HG02840 (cell line): Measurements from ENCODE around the gene CDRT4.

Experiments
- ATAC-seq: cut with Tn5 transposase; IDR thresholded peaks from one replicate; pipeline ENCODE4 v1.9.1; 2021; ENCODE audit warnings: mild to moderate bottlenecking, moderate library complexity, moderate number of reproducible peaks; ENCODE audit not compliant: unreplicated experiment, low FRiP score

Gene CDRT4

DNA sequence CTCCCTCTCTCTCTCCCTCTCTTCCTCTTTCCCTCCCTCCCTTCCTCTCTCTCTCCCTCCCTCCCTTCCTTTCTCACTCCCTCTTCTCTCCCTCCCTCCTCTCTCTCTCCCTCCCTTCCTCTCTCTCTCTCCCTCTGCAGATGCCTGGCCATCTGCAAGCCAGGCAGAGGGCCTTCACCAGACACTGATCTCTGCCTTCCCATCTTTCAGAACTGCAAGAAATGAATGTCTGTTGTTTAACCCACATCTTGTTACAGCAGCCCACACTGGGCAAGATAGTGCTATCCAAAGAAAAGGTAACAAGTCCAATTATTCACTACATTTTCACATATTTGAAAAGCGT, 26.2 kb upstream of the CDRT4 start:
- ATAC-seq = no peak

DNA sequence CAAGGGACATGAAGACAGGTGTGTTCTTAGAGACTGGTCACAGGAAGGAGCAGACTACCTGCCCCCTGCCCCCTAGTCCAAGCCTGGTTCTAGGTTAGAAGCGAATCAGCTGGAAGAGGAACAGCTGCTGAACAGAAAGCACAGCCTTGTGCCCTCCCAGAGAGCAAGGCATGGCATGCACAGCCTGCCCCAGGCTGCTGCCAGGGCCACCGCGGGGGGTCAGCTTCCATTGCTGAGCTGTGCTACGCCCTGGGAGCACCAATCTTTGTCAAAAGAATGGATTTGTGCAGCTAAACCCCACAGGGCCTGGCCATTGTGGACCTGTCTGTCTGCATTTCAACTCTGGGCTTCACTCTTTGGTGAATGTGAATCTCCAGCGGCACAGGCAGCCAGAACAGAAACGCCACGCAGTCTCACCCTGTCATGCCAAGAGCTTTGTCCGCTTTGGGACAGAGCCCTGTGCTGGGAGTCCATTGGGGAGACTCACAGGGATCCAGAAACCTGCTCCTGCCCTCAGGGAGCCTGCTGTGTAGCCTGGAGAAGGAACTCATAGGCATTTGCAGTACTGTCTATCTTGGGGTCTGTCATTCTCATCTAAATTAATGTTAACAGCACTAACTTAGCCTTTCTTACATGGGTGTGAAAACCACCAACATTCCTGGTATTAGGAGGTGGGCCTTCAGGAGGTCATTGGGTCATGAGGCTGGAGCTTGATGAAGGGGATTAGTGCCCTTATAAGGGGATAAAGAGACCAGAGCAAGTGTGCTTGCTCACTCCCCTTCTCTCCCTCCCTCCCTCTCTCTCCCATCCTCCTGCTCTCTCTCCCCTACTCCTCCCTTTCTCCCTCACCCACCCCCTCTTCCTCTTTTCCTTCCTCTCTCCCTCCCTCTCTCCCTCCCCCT, 25.6 kb upstream of the CDRT4 start:
- ATAC-seq = no peak

DNA sequence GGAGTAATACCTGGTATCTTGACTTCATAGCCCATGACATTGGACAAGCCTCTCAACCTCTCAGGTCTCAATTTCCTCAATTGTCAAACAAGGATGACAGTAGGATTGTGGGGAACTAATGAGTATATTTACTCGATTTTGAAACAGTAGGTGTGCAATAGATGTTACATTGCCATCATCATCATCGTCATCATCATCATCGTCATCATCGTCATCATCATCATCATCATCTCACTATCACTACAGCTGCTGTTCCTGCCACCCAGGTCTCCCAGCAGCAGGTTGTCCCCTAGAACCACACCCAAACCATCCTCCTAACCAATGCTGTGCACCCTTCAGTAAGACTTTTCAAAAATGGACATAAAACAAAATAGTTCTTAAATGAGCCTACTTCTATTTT, 24.8 kb upstream of the CDRT4 start:
- no peak for ATAC-seq

DNA sequence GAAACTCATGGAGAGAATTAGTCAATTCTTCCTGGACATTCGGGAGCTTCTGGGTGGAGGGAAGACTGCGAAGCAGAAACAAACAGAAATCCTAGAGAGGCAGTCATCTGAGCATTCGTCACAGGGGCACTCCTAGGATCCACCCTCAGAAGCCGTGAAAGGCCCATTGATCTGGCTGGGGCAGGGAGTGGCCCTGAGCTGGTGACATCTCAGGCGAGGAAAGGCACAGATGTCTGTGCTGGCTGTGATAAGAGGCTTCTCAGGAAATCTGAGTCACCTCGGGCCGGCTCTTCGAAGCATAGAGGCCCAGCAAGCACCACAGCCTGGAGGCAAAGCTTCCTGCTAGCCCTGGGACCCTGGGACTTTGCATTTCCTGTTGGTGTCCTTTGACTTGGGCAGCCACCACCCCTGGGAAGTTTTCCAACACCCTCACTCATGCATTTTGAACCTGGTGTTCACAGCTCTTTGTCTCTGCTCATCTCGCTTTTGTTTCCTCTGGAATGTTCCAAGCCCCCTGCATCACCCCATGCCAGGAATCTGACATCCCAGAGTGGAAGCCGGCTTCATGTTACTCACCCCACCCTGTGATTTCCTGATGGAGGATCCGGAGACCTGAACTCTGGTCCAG, 23.3 kb upstream of the CDRT4 start:
- no peak for ATAC-seq

DNA sequence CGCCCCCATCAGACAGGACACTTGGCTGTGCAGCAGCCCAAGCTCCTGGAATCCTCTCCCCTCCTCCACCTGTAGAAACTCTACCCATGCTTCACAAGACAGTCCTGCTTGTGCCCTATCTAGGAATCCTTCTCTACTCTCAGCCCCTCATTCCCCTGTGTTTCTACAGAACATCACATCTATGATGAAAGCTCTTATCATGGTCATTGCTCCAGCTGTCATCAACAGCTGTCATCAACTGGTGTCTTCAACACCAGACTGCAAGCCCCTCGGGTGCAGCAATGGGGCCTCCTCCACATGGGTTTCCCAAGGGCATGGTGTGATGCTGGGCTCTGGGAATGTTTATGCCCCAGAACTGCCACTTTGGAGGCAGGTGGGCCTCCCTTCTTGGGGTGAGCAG, 21.1 kb upstream of the CDRT4 start:
- ATAC-seq = no peak

DNA sequence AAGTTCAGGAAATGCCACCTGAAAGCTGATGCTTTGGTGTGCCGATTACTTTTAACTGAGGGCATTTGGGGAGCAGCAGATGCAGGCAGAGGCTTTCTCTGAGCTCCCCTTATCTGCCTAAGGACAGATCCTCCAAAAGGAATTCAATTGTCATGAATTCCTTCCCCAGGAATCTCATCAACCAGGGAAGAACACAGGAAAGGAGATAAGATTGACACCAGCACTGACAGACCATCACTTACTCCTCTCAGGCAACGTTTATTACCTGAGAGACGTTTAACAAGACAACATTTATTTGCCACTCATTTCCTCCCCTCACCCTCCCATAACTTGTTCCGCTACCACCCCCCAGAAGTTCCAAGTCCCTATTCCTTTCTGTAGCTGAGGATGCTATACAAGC, 17.6 kb upstream of the CDRT4 start:
- no peak for ATAC-seq

DNA sequence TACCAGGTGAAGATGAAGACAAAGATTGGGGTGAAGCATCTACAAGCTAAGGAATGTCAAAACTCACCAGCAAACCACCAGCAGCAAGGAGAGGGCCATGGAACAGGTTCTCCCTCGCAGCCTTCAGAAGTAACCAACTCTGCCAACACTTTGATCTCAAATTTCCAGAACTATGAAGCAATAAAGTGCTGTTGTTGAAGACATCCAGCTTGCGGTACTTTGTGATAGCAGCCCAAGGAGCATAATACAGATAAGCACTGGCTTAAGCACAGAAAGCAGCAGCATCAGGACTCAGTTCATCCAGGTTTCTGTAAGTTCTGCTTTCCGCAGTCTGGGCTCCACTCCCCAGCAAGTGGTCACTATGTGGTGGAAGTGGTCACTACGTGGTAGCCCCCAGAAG, 16.0 kb upstream of the CDRT4 start:
- ATAC-seq = no peak

DNA sequence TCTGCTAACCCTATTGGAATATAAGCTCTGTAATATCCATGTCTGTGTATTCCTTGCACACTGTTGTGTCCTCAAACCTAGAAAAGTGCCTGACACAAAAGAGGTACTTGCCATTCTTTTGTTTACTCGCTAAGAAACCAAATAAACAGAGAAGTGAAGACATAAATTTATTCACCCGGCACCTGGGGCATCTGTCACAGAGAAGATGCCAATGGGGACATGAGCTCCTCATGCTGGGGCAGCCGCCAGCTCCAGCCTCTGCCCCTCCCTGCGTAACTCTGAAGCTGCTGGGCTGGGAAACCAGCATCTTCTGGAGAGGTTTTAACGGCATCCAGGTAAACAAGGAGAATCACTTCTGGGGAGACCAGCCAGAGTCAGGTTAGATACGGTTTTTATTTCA, 15.1 kb upstream of the CDRT4 start:
- ATAC-seq = no peak

DNA sequence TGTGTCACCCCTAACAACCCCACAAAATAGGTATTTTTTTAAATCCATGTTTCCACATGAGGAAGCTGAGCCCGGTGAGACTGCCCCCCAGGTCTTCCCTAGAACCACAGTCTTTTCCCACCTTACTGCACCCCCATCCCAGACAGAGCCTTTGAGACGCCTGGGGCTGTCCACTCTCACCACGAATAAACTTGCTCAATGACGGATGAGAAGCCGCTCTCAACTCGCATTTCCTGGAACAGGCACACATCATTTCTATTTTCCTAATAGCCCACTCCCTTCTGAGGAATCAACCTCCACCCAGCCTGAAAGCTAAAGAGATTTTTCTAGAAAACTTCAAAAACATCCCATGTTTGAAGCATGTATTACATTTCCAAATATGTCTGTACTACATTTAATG, 14.1 kb upstream of the CDRT4 start:
- no peak for ATAC-seq

DNA sequence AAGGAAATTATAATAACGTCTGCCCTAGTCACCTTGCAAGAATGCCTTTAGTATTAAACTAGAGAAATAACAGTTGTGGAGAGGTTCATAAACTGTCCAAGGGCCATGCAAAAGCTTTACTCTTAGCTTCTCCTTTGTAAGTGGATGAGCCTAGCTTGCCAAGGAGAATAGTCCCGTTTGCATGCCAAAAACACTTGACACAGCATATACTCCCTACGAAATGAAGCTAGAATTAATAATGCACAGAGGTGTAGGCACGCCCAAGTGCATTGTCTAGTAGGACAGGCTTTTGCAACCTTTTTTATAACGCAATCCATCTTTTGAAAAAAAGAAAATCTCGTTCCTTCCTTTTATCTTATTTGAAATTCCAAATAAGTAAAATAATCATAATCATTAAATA, 12.8 kb upstream of the CDRT4 start:
- no peak for ATAC-seq

DNA sequence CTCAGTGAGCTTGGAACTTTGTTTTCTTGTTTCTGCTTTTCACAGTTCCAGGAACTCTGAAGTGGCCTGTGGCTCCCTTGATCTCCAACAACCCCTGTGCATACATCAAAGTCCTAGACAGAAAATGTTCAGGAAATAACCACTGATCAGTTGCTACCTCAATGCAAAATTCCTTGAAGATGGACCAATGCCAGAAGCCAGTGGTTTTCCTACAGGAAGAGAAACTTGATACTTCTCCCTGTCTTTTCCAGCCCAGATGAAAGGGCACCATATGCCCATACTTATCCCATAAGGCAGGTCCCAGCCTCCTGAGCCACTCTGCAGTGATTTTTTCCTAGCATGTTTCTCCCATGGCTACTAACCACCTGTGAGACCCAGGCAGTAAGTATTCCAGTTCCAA, 12.3 kb upstream of the CDRT4 start:
- no peak for ATAC-seq

DNA sequence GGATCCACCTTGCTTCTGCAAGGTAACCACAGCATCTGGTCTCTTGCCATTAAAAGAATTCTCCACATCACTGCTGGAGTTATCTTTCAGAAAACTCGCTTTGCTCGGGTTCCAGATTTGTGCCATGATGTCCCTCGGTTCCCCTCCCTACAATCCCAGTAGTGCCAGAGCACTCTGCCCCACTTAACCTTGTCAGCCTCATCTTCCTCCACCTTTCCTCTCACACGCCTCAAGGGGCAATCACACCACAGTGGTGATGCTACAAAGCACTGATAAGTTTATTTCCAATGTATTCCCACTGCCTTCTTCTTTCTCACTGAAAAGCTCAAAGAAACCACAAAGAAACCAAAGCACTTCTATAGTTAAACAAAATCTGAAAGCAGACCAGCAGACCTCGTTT, 11.4 kb upstream of the CDRT4 start:
- no peak for ATAC-seq

DNA sequence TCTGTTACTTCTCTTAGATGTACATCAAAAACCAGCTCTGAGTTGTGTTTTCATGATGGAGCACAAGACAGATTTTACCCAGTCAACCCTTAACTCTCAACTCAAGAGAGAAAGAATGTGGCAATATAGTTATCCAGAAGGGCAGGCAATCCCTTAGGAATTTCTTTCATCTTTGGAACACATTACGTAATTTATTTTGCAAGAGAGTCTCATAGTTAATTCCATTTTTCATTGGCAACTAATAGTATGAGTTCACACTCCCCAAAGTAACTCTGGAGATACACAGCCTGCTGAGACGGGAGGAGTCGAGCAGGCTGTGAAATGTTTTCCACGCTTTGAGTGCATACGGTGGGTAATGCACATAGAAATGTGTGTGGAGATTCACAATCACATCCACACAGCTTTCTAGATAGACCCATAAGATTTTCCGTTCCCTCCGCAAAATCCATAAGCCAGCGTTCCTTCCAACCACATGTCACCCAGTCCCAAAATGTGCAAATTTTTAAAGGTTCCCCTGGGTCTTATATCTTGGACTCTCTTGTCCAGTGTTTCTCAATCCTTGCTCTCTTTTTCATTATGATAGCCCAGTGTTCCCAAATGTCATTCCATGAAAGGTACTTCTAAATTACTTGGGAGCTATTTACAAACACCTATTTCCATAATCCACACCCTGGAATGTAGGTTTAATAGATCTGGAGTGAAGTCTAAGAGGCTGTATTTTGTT, 8.4 kb upstream of the CDRT4 start:
- ATAC-seq = no peak

DNA sequence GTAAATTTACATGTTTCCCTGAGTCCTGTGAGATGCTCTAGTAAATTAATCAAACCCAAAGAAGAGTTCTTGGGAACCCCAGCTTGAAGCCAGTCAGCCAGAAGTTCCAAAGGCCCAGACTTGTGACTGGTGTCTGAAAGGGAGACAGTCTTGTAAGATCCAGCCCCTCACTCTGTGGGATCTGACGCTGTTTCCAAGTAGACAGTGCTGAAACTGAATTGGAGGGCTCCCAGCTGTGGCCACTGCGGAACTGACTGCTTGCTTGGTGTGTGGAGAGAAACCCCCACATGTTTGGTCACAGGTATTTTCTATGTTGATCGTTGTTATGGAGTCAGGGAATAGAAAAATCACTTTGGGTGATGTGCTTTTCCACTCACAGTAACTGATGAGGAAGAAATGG, 5.5 kb upstream of the CDRT4 start:
- no peak for ATAC-seq

DNA sequence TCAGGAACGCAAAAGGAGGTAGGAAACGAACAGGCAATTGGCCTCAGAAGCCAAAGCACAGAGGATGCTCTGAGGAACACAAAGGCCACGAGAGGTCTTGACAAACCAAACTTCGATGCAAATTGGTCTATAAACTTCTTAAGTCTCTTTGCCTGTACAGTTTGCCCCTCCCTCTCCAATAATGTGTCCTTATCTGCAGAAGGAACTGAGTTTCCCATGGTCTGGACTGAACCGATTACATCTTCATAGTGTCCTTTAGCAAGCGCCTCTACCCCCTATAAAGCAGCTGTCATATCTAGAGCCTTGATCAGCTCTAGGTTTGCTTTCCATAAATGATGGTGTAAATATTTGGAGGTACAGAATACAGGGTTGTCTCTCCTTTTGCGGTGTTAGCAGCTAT, 3.1 kb upstream of the CDRT4 start:
- no peak for ATAC-seq

DNA sequence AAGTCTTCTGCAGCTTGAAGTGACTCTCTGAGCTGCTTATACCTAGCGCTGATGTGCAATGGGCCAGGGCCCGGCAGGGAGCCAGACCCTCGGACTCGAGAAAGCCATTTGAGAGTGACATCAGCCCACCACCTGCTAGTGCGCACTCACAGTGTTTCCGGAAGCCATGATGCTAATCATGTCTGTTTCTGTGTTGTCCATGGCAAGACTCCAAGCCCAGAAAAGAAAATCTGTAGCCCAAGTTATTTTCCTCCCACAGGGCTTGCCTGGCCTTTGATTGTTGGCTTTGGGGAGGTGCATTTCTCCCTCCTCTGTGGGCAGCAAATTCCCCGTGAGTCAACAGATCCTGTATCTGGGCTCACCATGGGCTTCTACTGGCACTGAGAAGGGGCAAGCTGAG, 1.8 kb upstream of the CDRT4 start:
- ATAC-seq = no peak

DNA sequence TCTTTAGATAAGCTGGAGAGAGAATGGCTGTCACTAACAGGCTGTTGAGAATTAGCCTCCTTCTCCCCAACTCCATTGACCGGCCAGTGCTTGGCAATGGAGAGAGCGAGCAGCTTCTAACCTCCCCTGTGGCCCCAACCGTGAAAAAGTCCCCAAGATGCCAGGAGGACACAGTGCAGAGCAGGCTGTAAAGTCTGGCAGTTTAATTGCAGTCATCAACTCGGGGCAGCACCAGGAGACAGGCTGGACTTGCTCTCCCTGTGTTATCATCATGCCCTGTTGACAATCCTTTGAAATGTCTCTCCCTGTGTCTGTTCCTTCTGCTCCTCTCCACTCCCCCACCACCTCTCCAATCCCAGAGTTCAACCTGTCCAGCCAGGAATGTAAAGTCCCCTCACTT, 705 bp upstream of the CDRT4 start:
- ATAC-seq = no peak

DNA sequence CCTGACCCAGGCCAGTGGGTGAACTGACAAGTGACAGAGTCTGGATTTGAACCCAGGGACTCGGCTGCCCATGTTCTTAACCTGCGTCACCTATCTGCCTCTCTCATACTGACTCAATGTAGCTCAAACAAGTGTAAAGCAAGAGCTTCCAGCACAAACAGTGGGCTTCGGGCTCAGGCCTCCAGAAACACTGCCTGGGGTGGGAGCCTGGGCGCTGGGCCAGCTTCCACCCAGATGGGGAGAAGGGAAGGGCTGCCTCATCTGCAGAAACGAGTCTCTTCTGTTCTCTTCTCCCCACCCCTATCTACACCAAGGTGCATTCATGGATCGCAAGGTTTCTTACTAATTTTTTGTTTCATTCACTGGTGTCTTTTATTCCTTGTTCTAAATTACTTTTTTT, 1.3 kb downstream of the CDRT4 start:
- ATAC-seq = no peak

DNA sequence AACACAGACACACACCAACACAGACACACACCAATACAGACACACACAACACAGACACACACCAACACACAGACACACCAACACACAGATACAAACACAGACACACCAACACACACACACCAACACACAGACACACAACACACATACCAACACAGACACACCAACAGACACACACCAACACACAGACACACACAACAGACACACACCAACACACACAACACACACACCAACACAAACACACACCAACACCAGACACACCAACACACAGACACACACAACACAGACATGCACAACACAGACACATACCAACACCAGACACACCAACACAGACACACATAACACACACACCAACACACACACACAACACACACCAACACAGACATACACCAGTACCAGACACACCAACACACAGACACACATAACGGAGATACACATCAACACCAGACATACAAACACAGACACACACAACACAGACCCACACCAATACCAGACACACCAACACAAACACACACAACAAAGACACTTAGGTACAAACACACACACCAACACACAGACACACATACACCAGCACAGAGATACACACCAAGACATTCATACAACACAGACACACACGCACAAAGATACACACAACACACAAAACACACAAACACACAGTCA, 2.2 kb downstream of the CDRT4 start:
- ATAC-seq = no peak

DNA sequence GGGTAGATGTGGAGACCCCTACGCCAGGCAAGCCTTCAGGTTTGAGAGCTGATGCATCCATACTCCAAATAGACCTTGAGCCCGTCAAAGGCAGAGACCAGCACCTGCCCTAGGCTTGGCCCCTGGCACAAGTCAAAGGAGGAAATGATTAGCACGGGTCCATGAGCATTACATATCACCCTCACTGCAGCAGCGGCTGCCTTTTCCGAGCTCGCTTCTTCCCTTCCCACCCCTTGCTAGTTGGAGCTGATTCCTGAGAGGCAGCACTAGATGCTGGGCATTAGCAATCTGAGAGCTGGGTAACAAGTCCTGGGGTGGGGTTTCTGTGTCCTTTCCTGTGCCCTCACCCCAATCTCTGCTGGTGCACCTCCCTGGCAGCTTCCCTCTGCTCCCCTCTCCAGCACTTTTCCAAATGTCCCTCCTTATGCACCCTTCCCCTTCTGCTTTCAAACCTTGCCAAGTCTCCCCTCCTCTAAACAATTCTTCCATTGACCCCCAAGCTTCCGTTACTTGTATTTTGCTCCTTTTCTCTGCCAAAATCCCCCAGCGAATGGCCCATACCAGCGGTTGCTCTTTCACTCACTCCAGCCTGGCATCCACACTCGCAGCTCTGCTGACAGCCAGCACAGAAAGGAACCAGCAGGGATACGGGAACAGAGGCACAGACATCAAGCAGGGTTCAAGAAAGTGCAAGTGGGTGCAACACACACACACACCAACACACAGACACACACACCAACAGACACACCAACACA, 3.0 kb downstream of the CDRT4 start:
- ATAC-seq = no peak
